HepG2 (cell line): ENCODE results near the gene STK25. TPM values are rescaled to one million over a fixed set of nuclear protein-coding genes. Genes with fewer than 3 reads are reported as not detected.

Source experiments
- BRCA1 ChIP-seq: sonication (generic); formaldehyde crosslinking; IDR thresholded peaks from 2 replicates; pipeline ENCODE4 v1.4.0; 2020; ENCODE audit warnings: missing genetic modification reagents
- CREM ChIP-seq, 2 experiments: sonication (generic) in 1 of 2; formaldehyde crosslinking in 1 of 2; IDR thresholded peaks; 2 replicates each; pipeline versions ENCODE4 v1.4.0 to v1.6.1; 2016 to 2020; ENCODE audit warnings: antibody characterized with exemption in 1 of 2, mild to moderate bottlenecking in 1 of 2, missing genetic modification reagents in 1 of 2
- FOXA3 ChIP-seq: IDR thresholded peaks from 2 replicates; pipeline ENCODE4 v1.6.1; 2016; ENCODE audit warnings: missing genetic modification reagents, missing compliant biosample characterization
- GZF1 ChIP-seq: sonication (generic); formaldehyde crosslinking; IDR thresholded peaks from 2 replicates; pipeline ENCODE4 v1.5.1; 2020; ENCODE audit warnings: mild to moderate bottlenecking, missing genetic modification reagents
- KLF16 ChIP-seq, 2 experiments: sonication (generic) in 1 of 2; formaldehyde crosslinking in 1 of 2; IDR thresholded peaks; 2 replicates each; pipeline versions ENCODE4 v1.6.1 to v1.8.0; 2016 to 2023; ENCODE audit warnings: missing genetic modification reagents in 2 of 2, missing compliant biosample characterization in 1 of 2
- NCOA5 ChIP-seq: sonication (generic); formaldehyde crosslinking; IDR thresholded peaks from 2 replicates; pipeline ENCODE4 v1.4.0; 2020; ENCODE audit warnings: missing genetic modification reagents
- POLR2AphosphoS5 ChIP-seq: IDR thresholded peaks from 2 replicates; pipeline ENCODE4 v1.6.1; 2012; ENCODE audit warnings: low read depth, low read length
- RARA ChIP-seq: IDR thresholded peaks from 2 replicates; pipeline ENCODE4 v1.6.1; 2016; ENCODE audit warnings: missing genetic modification reagents, missing compliant biosample characterization
- SNAPC2 ChIP-seq: sonication (generic); formaldehyde crosslinking; IDR thresholded peaks from 2 replicates; pipeline ENCODE4 v1.8.1; 2022; ENCODE audit warnings: mild to moderate bottlenecking, missing genetic modification reagents
- TARDBP ChIP-seq: sonication (generic); formaldehyde crosslinking; IDR thresholded peaks from 2 replicates; pipeline ENCODE4 v1.8.0; 2022; ENCODE audit warnings: mild to moderate bottlenecking, missing genetic modification reagents
- ZC3H13 ChIP-seq: sonication (generic); formaldehyde crosslinking; IDR thresholded peaks from 2 replicates; pipeline ENCODE4 v1.8.1; 2023; ENCODE audit warnings: mild to moderate bottlenecking, missing genetic modification reagents, moderate library complexity
- ZMYM4 ChIP-seq: sonication (generic); formaldehyde crosslinking; IDR thresholded peaks from 2 replicates; pipeline ENCODE4 v1.8.1; 2023; ENCODE audit warnings: mild to moderate bottlenecking, missing genetic modification reagents
- ZNF143 ChIP-seq: sonication (generic); formaldehyde crosslinking; IDR thresholded peaks from 2 replicates; pipeline ENCODE4 v1.4.0; 2020; ENCODE audit warnings: missing genetic modification reagents
- ZNF253 ChIP-seq: sonication (generic); formaldehyde crosslinking; IDR thresholded peaks from 2 replicates; pipeline ENCODE4 v1.8.0; 2022; ENCODE audit warnings: mild to moderate bottlenecking, missing genetic modification reagents, borderline replicate concordance
- ZNF30 ChIP-seq: sonication (generic); formaldehyde crosslinking; IDR thresholded peaks from 2 replicates; pipeline ENCODE4 v1.5.0; 2020; ENCODE audit warnings: mild to moderate bottlenecking, missing genetic modification reagents
- ZNF354B ChIP-seq: sonication (generic); formaldehyde crosslinking; IDR thresholded peaks from 2 replicates; pipeline ENCODE4 v1.8.0; 2022; ENCODE audit warnings: mild to moderate bottlenecking, missing genetic modification reagents
- ZNF724P ChIP-seq: sonication (generic); formaldehyde crosslinking; IDR thresholded peaks from 2 replicates; pipeline ENCODE4 v1.8.0; 2022; ENCODE audit warnings: missing genetic modification reagents, borderline replicate concordance
- ZNF761 ChIP-seq: sonication (generic); formaldehyde crosslinking; conservative IDR thresholded peaks from 2 replicates; pipeline ENCODE4 v1.4.0; 2020; ENCODE audit warnings: mild to moderate bottlenecking, missing genetic modification reagents
- ZNF772 ChIP-seq: sonication (generic); formaldehyde crosslinking; IDR thresholded peaks from 2 replicates; pipeline ENCODE4 v1.5.0; 2020; ENCODE audit warnings: mild to moderate bottlenecking, missing genetic modification reagents
- polyA plus RNA-seq, 8 experiments: library from polyadenylated mRNA; depleted of rRNA in 3 of 8; stranded (reverse) in 7 of 8; unstranded in 1 of 8; fragments of >200 nt; fragmentation: Illumina TruSeq in 4 of 8; extraction: Trizol in 4 of 8; gene quantifications; 2 replicates each; pipeline versions ENCODE4 v1.2.1 to v1.2.3, GENCODE V29; 2011 to 2016; ENCODE audit warnings: low read depth in 4 of 8, missing spikeins in 1 of 8, mixed read lengths in 1 of 8; ENCODE audit not compliant: insufficient read depth in 1 of 8
- total RNA-seq, 5 experiments: library from RNA; depleted of rRNA; stranded (reverse); fragments of >200 nt; fragmentation: Illumina TruSeq; extraction: Trizol; gene quantifications; 2 replicates each; pipeline ENCODE4 v1.2.3, GENCODE V29; 2016; ENCODE audit warnings: low read depth in 1 of 5
- TF ChIP-seq, protein P1 (sequence below): sonication (generic); formaldehyde crosslinking; IDR thresholded peaks from 2 replicates; pipeline ENCODE4 v1.4.0; 2020; ENCODE audit warnings: missing genetic modification reagents, borderline replicate concordance
- TF ChIP-seq, protein P2 (sequence below): IDR thresholded peaks from 2 replicates; pipeline ENCODE4 v1.6.1; 2012; ENCODE audit warnings: inconsistent platforms
- TF ChIP-seq, protein P3 (sequence below): IDR thresholded peaks from 2 replicates; pipeline ENCODE4 v1.6.1; 2012; ENCODE audit warnings: low read length, improper control_type of control experiment

STK25 gene
- total and polyA plus RNA-seq, 2 of the 13 experiments (the other 11 are each of a cell fraction or from before 2014, with no cell fraction given), result 177 to 481 TPM

DNA sequence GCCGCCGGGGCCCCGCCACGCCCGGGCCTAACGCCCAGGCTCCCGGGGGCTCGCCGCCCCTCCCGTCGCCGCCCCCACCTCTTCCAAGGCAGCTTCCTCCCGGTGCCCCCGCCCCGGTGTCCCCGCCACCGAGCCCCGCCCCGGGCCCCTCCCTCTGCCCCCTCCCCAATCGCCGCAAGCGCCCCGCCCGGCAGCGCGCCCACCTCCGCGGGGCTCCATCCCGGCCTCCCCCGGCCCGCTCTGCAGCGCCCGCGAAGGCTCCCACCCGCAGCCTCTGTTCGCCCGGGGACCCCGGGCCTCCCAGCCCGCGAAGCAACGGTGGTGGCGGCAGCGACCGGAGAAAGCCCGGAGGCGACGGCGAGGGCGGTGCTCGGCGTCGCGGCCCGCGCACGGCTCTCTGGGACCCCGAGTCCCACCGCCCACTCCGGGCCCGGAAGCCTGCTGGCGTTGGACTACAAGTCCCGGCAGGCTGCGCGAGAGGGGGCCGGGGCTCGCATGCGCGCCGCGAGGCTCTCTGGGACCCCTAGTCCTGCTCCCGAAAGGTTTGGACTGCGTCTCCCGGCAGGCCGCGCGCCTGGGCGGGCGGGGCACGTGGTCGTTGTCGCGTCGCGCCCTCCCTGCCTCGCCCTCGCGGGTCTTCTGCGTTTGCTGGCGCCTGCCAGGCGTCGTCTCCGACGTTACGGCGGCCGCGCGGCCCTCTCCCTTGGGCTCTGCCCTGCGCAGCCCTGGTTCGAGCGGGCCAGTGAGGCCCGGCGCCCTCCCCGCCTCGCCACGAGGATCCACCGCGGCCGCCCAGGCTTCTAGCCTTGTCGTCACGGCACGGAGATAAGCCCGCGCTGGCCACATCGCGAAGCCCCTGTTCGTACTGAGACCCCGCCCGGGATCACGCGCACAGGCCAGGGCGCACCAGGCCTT is at the start of gene STK25 (continued):
- TF ChIP-seq ZNF354B (CRISPR knock-in tag), result peak; percentile 97
- peak; percentile 70 for TF ChIP-seq RARA
- TF ChIP-seq BRCA1 (CRISPR knock-in tag), result peak; percentile 85; the same call in 1 of the 2 replicates
- peak; percentile 99 for TF ChIP-seq ZNF30
- TF ChIP-seq ZNF724P, result peak; percentile 98
- TF ChIP-seq, protein P1, sequence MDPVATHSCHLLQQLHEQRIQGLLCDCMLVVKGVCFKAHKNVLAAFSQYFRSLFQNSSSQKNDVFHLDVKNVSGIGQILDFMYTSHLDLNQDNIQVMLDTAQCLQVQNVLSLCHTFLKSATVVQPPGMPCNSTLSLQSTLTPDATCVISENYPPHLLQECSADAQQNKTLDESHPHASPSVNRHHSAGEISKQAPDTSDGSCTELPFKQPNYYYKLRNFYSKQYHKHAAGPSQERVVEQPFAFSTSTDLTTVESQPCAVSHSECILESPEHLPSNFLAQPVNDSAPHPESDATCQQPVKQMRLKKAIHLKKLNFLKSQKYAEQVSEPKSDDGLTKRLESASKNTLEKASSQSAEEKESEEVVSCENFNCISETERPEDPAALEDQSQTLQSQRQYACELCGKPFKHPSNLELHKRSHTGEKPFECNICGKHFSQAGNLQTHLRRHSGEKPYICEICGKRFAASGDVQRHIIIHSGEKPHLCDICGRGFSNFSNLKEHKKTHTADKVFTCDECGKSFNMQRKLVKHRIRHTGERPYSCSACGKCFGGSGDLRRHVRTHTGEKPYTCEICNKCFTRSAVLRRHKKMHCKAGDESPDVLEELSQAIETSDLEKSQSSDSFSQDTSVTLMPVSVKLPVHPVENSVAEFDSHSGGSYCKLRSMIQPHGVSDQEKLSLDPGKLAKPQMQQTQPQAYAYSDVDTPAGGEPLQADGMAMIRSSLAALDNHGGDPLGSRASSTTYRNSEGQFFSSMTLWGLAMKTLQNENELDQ (CRISPR knock-in tag), result peak; percentile 81; the same call in 1 of the 2 replicates
- TF ChIP-seq ZMYM4 (CRISPR knock-in tag), result peak; percentile 89
- TF ChIP-seq NCOA5 (CRISPR knock-in tag), result no peak
- TF ChIP-seq CREM (IDR thresholded peaks at IDR 0.05), result peak; percentile 82
- no peak for TF ChIP-seq CREM (CRISPR knock-in tag; IDR thresholded peaks at IDR 0.05)
- TF ChIP-seq ZNF253 (CRISPR knock-in tag), result peak; percentile 99
- peak; percentile 99 for TF ChIP-seq SNAPC2
- TF ChIP-seq, protein P2, sequence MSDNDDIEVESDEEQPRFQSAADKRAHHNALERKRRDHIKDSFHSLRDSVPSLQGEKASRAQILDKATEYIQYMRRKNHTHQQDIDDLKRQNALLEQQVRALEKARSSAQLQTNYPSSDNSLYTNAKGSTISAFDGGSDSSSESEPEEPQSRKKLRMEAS, result peak; percentile 100
- peak; percentile 99 for TF ChIP-seq ZNF761 (CRISPR knock-in tag)
- TF ChIP-seq TARDBP (CRISPR knock-in tag), result peak; percentile 97
- peak; percentile 63 for TF ChIP-seq POLR2AphosphoS5
- TF ChIP-seq ZNF772 (CRISPR knock-in tag), result 0 out of 2 replicates have a peak, but pooled peaks have one; percentile 92
- peak; percentile 97 for TF ChIP-seq ZC3H13 (CRISPR knock-in tag)
- TF ChIP-seq ZNF143, result peak; percentile 99
- TF ChIP-seq KLF16 (CRISPR knock-in tag; IDR thresholded peaks at IDR 0.05), result peak; percentile 57 to 99; a peak in 3 of 4 replicates
- TF ChIP-seq GZF1, result 0 out of 2 replicates have a peak, but pooled peaks have one; percentile 51
- peak; percentile 86 for TF ChIP-seq FOXA3
- TF ChIP-seq, protein P3, sequence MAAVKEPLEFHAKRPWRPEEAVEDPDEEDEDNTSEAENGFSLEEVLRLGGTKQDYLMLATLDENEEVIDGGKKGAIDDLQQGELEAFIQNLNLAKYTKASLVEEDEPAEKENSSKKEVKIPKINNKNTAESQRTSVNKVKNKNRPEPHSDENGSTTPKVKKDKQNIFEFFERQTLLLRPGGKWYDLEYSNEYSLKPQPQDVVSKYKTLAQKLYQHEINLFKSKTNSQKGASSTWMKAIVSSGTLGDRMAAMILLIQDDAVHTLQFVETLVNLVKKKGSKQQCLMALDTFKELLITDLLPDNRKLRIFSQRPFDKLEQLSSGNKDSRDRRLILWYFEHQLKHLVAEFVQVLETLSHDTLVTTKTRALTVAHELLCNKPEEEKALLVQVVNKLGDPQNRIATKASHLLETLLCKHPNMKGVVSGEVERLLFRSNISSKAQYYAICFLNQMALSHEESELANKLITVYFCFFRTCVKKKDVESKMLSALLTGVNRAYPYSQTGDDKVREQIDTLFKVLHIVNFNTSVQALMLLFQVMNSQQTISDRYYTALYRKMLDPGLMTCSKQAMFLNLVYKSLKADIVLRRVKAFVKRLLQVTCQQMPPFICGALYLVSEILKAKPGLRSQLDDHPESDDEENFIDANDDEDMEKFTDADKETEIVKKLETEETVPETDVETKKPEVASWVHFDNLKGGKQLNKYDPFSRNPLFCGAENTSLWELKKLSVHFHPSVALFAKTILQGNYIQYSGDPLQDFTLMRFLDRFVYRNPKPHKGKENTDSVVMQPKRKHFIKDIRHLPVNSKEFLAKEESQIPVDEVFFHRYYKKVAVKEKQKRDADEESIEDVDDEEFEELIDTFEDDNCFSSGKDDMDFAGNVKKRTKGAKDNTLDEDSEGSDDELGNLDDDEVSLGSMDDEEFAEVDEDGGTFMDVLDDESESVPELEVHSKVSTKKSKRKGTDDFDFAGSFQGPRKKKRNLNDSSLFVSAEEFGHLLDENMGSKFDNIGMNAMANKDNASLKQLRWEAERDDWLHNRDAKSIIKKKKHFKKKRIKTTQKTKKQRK, result no peak
